Measurements from ENCODE around the gene CMAS.

GRCh38 chr12:22089486-22089885 is 43.5 kb downstream of the CMAS start:
- TF ChIP-seq CTCF (IDR thresholded peaks at IDR 0.05) = no peak
- TF ChIP-seq TAF1 (IDR thresholded peaks at IDR 0.05; ENCODE audit: borderline replicate concordance, low read depth, low read length) = no peak
- TF ChIP-seq RCOR1 (IDR thresholded peaks at IDR 0.05; ENCODE audit: low read length) = no peak
- no peak for TF ChIP-seq GATA2 (CRISPR knock-in tag; IDR thresholded peaks at IDR 0.05)

Data from SK-N-SH (cell line).